ENCODE data around the gene TEF.
A peak's percentile ranks its signal among the peaks of the same experiment; 100 is the strongest.
"Not testable (repeated sequence)": the region's sequence is repeated elsewhere in the genome, so short reads cannot be mapped to it uniquely, and the experiment has no call there.

The TEF gene

DNA sequence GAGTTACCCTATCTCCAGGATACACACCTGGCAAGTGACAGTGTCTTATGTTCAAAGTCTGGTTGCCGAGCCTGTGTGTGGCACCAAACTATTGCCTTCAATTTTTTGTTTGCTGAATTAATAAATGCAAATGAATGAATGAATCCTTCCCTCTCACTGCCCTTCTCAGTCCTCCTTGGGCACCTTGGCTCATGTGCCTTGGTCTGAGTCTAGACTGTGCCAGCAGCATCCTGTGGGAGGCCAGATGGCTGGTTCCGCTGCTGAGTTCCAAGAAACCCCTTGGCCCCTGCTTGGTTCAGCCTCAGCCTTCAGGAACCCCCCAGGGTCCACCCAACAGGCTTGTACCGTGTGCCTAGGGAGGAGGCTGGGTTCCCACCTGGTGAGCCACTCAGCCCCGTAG lies 33.8 kb downstream of the TEF start:
- Histone ChIP-seq H3K4me1 (ENCODE audit: control insufficient read depth, insufficient read depth, low read length) (peaks cover 29% of the 10 kb centered on the region), H3K36me3 (ENCODE audit: control insufficient read depth, insufficient read depth, low read length) (no peaks in the 10 kb centered on the region), H3K27me3 (ENCODE audit: control insufficient read depth, insufficient read depth, low read length) (no peaks in the 10 kb centered on the region), H3K4me3 (ENCODE audit: low read length) (peak overlapping the region; percentile 30), H3K9ac (ENCODE audit: low read length) (no peak overlapping the region), H3K27ac (ENCODE audit: low read depth, low read length) (peak overlapping the region; percentile 61)

GRCh38 chr22:41417622-41418390 lies 36.1 kb downstream of the TEF start:
- peak overlapping the region; percentile 92 for H3K27ac ChIP-seq (ENCODE audit: low read depth, low read length)
- no peak overlapping the region for H3K4me3 ChIP-seq (ENCODE audit: low read length)
- peaks cover under 1% of the 10 kb centered on the region for H3K36me3 ChIP-seq (ENCODE audit: control insufficient read depth, insufficient read depth, low read length)
- no peak overlapping the region for H3K9ac ChIP-seq (ENCODE audit: low read length)
- peaks cover 20% of the 10 kb centered on the region for H3K4me1 ChIP-seq (ENCODE audit: control insufficient read depth, insufficient read depth, low read length)
- H3K27me3 ChIP-seq (ENCODE audit: control insufficient read depth, insufficient read depth, low read length), result no peaks in the 10 kb centered on the region

GRCh38 chr22:41418717-41419116 lies 37.0 kb downstream of the TEF start:
- Histone ChIP-seq H3K4me1 (ENCODE audit: control insufficient read depth, insufficient read depth, low read length) (peaks cover 18% of the 10 kb centered on the region), H3K36me3 (ENCODE audit: control insufficient read depth, insufficient read depth, low read length) (peaks cover 2% of the 10 kb centered on the region), H3K27ac (ENCODE audit: low read depth, low read length) (peak overlapping the region; percentile 92), H3K27me3 (ENCODE audit: control insufficient read depth, insufficient read depth, low read length) (no peaks in the 10 kb centered on the region), H3K4me3 (ENCODE audit: low read length) (no peak overlapping the region), H3K9ac (ENCODE audit: low read length) (no peak overlapping the region)

DNA sequence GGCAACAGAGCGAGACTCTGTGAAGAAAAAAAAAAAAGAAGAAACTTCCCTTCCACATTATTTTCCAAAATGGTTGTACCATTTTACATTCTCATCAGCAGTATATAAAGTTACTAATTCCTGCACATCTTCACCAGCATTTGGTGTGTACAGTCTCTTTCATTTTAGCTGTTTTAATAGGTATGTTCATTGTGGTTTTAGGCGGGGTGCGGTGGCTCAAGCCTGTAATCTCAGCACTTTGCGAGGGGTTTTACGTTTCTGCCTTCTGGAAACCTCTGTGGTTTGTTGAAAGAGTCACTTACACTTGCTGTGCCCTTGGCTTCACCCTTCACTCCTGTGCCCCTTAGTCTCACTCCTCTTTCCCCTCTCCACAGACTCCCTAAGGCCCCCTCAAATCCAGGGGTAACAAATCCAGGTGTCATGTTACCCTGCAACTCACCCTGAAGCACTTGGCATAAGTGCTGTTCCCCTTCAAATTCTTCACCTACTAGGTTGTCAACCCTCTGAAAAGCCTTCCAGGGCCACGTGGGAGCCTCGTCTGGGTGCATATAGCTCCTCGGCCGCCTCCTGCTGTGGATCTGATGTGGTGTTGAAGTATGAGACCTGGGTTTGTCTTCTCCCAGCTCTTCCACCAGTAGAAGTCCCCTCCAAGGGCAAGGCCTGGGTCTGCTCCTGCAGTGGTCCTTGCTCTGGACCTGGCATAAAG lies 44.1 kb downstream of the TEF start:
- peaks cover 13% of the 10 kb centered on the region for H3K36me3 ChIP-seq (ENCODE audit: control insufficient read depth, insufficient read depth, low read length)

DNA sequence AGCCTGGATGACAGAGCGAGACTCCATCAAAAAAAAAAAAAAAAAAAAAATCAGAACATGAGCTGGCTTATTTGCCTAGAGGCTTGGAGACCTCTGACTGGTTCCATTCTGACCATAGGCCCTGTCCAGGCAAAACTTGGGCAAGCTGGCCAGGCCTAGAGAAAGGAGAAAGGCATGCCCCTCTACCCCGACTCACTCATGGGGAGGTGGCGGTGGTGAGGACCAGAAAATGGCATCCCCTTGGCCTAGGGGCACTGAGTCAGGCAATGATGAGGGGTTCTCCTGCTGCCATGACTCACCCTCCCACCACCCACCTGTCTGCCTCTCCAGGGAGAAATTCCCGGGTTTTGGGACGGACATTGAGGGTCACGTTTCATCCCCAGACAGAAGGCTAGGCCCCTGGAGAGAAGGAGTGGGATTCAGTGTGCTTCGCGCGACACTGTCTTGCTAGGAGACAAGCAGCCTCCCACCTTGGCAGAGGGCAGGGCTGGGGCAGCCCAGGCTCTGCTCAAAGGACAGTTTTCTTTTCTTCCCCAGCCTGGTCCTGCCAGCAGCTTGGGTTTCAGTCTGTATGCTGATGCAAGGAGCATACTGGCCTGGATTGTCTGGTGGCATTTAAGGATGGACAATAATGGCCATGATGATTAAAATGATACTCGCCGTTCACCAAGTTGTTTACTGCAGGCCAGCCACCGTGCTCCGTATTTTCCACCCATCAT lies 47.6 kb downstream of the TEF start:
- Histone ChIP-seq H3K27me3 (ENCODE audit: control insufficient read depth, insufficient read depth, low read length) (no peaks in the 10 kb centered on the region), H3K4me3 (ENCODE audit: low read length) (no peak overlapping the region), H3K9ac (ENCODE audit: low read length) (no peak overlapping the region), H3K27ac (ENCODE audit: low read depth, low read length) (no peak overlapping the region), H3K36me3 (ENCODE audit: control insufficient read depth, insufficient read depth, low read length) (peaks cover 16% of the 10 kb centered on the region), H3K4me1 (ENCODE audit: control insufficient read depth, insufficient read depth, low read length) (no peaks in the 10 kb centered on the region)

More for the DNA sequence above, 44.1 kb downstream of the TEF start:
- Histone ChIP-seq H3K9ac (ENCODE audit: low read length) (no peak overlapping the region), H3K27ac (ENCODE audit: low read depth, low read length) (no peak overlapping the region), H3K27me3 (ENCODE audit: control insufficient read depth, insufficient read depth, low read length) (no peaks in the 10 kb centered on the region), H3K4me3 (ENCODE audit: low read length) (no peak overlapping the region), H3K4me1 (ENCODE audit: control insufficient read depth, insufficient read depth, low read length) (no peaks in the 10 kb centered on the region)

- Histone ChIP-seq H3K4me1 (ENCODE audit: control insufficient read depth, insufficient read depth, low read length) (no peaks in the 10 kb centered on the region), H3K4me3 (ENCODE audit: low read length) (no peak overlapping the region), H3K9ac (ENCODE audit: low read length) (no peak overlapping the region), H3K27me3 (ENCODE audit: control insufficient read depth, insufficient read depth, low read length) (no peaks in the 10 kb centered on the region), H3K27ac (ENCODE audit: low read depth, low read length) (no peak overlapping the region), H3K36me3 (ENCODE audit: control insufficient read depth, insufficient read depth, low read length) (peaks cover 14% of the 10 kb centered on the region)
Observed at GRCh38 chr22:41429951-41430332, 48.2 kb downstream of the TEF start.

DNA sequence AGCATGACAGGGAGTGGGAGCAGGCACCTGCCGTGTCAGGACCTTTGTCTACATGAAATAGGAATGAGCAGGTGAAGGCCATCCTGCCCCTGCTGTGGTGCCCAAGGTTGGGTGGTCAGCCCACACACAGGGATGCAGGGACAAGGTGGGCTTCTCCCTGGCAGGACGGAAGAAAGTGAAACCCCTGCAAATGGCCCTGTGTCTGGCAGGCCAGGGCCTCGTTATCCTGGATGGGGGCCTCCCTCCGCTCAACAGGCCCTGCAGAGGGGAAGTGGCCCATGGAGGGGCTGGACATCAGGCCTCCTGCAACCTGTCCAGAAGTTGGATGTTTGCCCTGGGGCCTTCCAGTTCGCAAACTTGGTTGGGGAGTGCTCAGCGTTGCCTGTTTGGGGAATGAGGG lies 49.9 kb downstream of the TEF start:
- H3K36me3 ChIP-seq (ENCODE audit: control insufficient read depth, insufficient read depth, low read length), result peaks cover 23% of the 10 kb centered on the region
- H3K4me1 ChIP-seq (ENCODE audit: control insufficient read depth, insufficient read depth, low read length), result no peaks in the 10 kb centered on the region

GRCh38 chr22:41433480-41433879 lies 51.7 kb downstream of the TEF start:
- not testable (repeated sequence) for H3K27ac ChIP-seq (ENCODE audit: low read depth, low read length); H3K4me1 ChIP-seq (ENCODE audit: control insufficient read depth, insufficient read depth, low read length)
- peaks cover 29% of the 10 kb centered on the region for H3K36me3 ChIP-seq (ENCODE audit: control insufficient read depth, insufficient read depth, low read length)

More for the DNA sequence above, 49.9 kb downstream of the TEF start:
- no peak overlapping the region for H3K9ac ChIP-seq (ENCODE audit: low read length)
- no peak overlapping the region for H3K4me3 ChIP-seq (ENCODE audit: low read length)
- no peaks in the 10 kb centered on the region for H3K27me3 ChIP-seq (ENCODE audit: control insufficient read depth, insufficient read depth, low read length)
- H3K27ac ChIP-seq (ENCODE audit: low read depth, low read length), result no peak overlapping the region

GRCh38 chr22:41434361-41435003 lies 52.7 kb downstream of the TEF start:
- not testable (repeated sequence) for H3K27me3 ChIP-seq (ENCODE audit: control insufficient read depth, insufficient read depth, low read length); H3K4me3 ChIP-seq (ENCODE audit: low read length); H3K4me1 ChIP-seq (ENCODE audit: control insufficient read depth, insufficient read depth, low read length); H3K9ac ChIP-seq (ENCODE audit: low read length); H3K27ac ChIP-seq (ENCODE audit: low read depth, low read length)
- H3K36me3 ChIP-seq (ENCODE audit: control insufficient read depth, insufficient read depth, low read length), result peaks cover 29% of the 10 kb centered on the region

More at GRCh38 chr22:41433480-41433879, 51.7 kb downstream of the TEF start:
- H3K27me3 ChIP-seq (ENCODE audit: control insufficient read depth, insufficient read depth, low read length); H3K4me3 ChIP-seq (ENCODE audit: low read length); H3K9ac ChIP-seq (ENCODE audit: low read length): not testable (repeated sequence)

GRCh38 chr22:41435560-41435959 lies 53.8 kb downstream of the TEF start:
- no peak overlapping the region for H3K27ac ChIP-seq (ENCODE audit: low read depth, low read length)
- H3K36me3 ChIP-seq (ENCODE audit: control insufficient read depth, insufficient read depth, low read length), result peaks cover 29% of the 10 kb centered on the region
- H3K9ac ChIP-seq (ENCODE audit: low read length), result no peak overlapping the region
- no peaks in the 10 kb centered on the region for H3K27me3 ChIP-seq (ENCODE audit: control insufficient read depth, insufficient read depth, low read length)
- H3K4me3 ChIP-seq (ENCODE audit: low read length), result no peak overlapping the region
- H3K4me1 ChIP-seq (ENCODE audit: control insufficient read depth, insufficient read depth, low read length), result no peaks in the 10 kb centered on the region

- H3K27me3 ChIP-seq (ENCODE audit: control insufficient read depth, insufficient read depth, low read length), result no peaks in the 10 kb centered on the region
- H3K9ac ChIP-seq (ENCODE audit: low read length), result no peak overlapping the region
- H3K4me3 ChIP-seq (ENCODE audit: low read length), result no peak overlapping the region
- peaks cover 28% of the 10 kb centered on the region for H3K36me3 ChIP-seq (ENCODE audit: control insufficient read depth, insufficient read depth, low read length)
- no peak overlapping the region for H3K27ac ChIP-seq (ENCODE audit: low read depth, low read length)
- no peaks in the 10 kb centered on the region for H3K4me1 ChIP-seq (ENCODE audit: control insufficient read depth, insufficient read depth, low read length)
Observed at GRCh38 chr22:41436322-41437113, 54.8 kb downstream of the TEF start.

Data from rectal smooth muscle tissue (tissue), 1 donor.